Hepatocyte (in vitro differentiated cells): ENCODE data around the gene ABCA1. TPM values are rescaled to one million over a fixed set of nuclear protein-coding genes. Genes with fewer than 3 reads are reported as not detected.

ENCODE experiments used
- DNase-seq: peaks from one replicate; pipeline ENCODE4 v3.0.0-alpha.2; 2016; ENCODE audit warnings: low spot score
- H2AFZ ChIP-seq: fragments of 200-600 bp; sonication (generic); 2 replicates; pipeline ENCODE4 v1.6.0; 2016; ENCODE audit warnings: antibody characterized with exemption, mild to moderate bottlenecking
- H3K27ac ChIP-seq: fragments of 200-600 bp; sonication (generic); 2 replicates; pipeline ENCODE4 v1.5.1; 2016; ENCODE audit warnings: mild to moderate bottlenecking
- H3K27me3 ChIP-seq: fragments of 200-600 bp; sonication (generic); 2 replicates; pipeline ENCODE4 v1.6.1; 2016
- H3K36me3 ChIP-seq: fragments of 200-600 bp; sonication (generic); replicated peaks from 2 replicates; pipeline ENCODE4 v1.5.1; 2016; ENCODE audit warnings: low read depth; ENCODE audit not compliant: insufficient read depth
- H3K4me1 ChIP-seq: fragments of 200-600 bp; sonication (generic); 2 replicates; pipeline ENCODE4 v1.5.1; 2016; ENCODE audit warnings: mild to moderate bottlenecking, moderate library complexity; ENCODE audit not compliant: insufficient read depth
- H3K4me2 ChIP-seq: fragments of 200-600 bp; sonication (generic); 2 replicates; pipeline ENCODE4 v1.6.0; 2016
- H3K4me3 ChIP-seq: fragments of 200-600 bp; sonication (generic); 2 replicates; pipeline ENCODE4 v1.5.1; 2016; ENCODE audit warnings: mild to moderate bottlenecking
- H3K79me2 ChIP-seq: fragments of 200-600 bp; sonication (generic); 2 replicates; pipeline ENCODE4 v1.6.0; 2017; ENCODE audit warnings: mild to moderate bottlenecking
- H3K9me2 ChIP-seq: fragments of 200-600 bp; sonication (generic); replicated peaks from 2 replicates; pipeline ENCODE4 v1.6.0; 2017; ENCODE audit warnings: mild to moderate bottlenecking; ENCODE audit not compliant: insufficient read depth
- H3K9me3 ChIP-seq: fragments of 200-600 bp; sonication (generic); 2 replicates; pipeline ENCODE4 v1.5.1; 2016; ENCODE audit warnings: low read depth, mild to moderate bottlenecking
- H4K20me1 ChIP-seq: fragments of 200-600 bp; sonication (generic); 2 replicates; pipeline ENCODE4 v1.6.0; 2016; ENCODE audit warnings: mild to moderate bottlenecking; ENCODE audit not compliant: insufficient read depth, poor library complexity, severe bottlenecking
- EZH2 ChIP-seq: fragments of 200-600 bp; sonication (generic); IDR thresholded peaks from 2 replicates; pipeline ENCODE4 v1.6.1; 2016; ENCODE audit warnings: antibody characterized with exemption, mild to moderate bottlenecking, borderline replicate concordance
- EZH2phosphoT487 ChIP-seq: fragments of 200-600 bp; sonication (generic); IDR thresholded peaks from one replicate; pipeline ENCODE4 v1.6.1; 2018; ENCODE audit warnings: antibody characterized with exemption, mild to moderate bottlenecking, low read depth, moderate library complexity; ENCODE audit not compliant: unreplicated experiment, severe bottlenecking
- WGBS: methylation state at CpG from one replicate; pipeline ENCODE4 v1.1.6; 2016; ENCODE audit warnings: low lambda C conversion rate; ENCODE audit errors: missing lambda C conversion rate; 5-methylcytosine and 5-hydroxymethylcytosine counted together
- polyA plus RNA-seq: library from polyadenylated mRNA; unstranded; fragments of >200 nt; fragmentation: Nextera tagmentation; extraction: Ambion mirVana; gene quantifications from 2 replicates; pipeline ENCODE4 v1.2.1, GENCODE V29; 2016
- total RNA-seq: library from RNA; depleted of rRNA; stranded (reverse); fragments of >200 nt; gene quantifications from 2 replicates; pipeline ENCODE4 v1.2.3, GENCODE V29; 2014
- TF ChIP-seq, protein P1 (sequence below): fragments of 200-600 bp; sonication (generic); IDR thresholded peaks from 2 replicates; pipeline ENCODE4 v1.5.1; 2016; ENCODE audit warnings: antibody characterized with exemption, mild to moderate bottlenecking; ENCODE audit not compliant: poor library complexity

ABCA1 gene
- total and polyA plus RNA-seq, 2 experiments from 2014 or later = 14.5 to 87.4 TPM

DNA sequence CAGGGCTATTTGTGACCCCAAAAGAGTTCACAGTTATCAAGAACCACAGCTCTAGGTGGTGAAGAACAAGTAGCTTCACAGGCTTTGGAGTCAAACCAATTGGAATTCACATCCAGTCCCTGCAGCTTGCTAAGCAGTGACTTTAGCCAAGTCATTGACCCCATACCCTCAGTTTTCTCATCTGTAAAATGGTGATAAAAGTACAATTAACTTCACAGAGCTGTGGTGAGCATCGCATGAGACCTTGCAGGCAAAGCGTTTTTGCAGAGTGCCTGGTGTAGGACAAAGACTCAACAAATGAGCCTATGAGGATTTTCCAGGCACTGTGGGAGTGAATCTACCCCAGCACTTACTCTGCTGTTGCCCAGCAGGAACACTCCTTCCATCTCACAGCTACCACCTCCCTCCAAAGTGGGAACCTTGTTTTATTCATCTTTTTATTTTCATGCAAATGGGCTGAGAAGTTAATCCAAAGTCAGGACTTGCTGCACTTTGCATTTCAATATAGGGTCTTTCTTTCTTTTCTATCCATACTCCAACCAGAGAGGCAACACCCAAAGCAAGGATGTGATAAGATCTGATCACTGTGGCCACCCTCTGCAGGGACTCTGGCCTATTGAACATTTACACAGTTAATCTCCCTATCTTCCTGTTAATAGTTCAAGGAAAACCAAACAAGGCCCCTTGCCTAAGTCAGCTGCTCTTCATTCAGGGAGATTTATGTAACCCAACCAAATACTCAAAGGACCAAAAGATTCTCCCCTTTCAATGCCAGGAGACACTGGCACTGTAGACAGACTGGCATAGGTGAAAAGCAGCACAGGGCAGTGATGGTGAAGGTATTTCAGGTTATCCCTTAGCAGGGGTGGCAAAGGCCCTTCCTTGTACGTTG is 41.9 kb downstream of the ABCA1 start:
- peak overlapping the region; percentile 33 for H3K27ac ChIP-seq
- no peaks in the 10 kb centered on the region for H3K27me3 ChIP-seq
- no peaks in the 10 kb centered on the region for H3K36me3 ChIP-seq
- H4K20me1 ChIP-seq = peaks cover 5% of the 10 kb centered on the region
- DNase-seq = no peak
- no peak for TF ChIP-seq EZH2phosphoT487
- TF ChIP-seq, protein P1, sequence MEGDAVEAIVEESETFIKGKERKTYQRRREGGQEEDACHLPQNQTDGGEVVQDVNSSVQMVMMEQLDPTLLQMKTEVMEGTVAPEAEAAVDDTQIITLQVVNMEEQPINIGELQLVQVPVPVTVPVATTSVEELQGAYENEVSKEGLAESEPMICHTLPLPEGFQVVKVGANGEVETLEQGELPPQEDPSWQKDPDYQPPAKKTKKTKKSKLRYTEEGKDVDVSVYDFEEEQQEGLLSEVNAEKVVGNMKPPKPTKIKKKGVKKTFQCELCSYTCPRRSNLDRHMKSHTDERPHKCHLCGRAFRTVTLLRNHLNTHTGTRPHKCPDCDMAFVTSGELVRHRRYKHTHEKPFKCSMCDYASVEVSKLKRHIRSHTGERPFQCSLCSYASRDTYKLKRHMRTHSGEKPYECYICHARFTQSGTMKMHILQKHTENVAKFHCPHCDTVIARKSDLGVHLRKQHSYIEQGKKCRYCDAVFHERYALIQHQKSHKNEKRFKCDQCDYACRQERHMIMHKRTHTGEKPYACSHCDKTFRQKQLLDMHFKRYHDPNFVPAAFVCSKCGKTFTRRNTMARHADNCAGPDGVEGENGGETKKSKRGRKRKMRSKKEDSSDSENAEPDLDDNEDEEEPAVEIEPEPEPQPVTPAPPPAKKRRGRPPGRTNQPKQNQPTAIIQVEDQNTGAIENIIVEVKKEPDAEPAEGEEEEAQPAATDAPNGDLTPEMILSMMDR = no peak
- TF ChIP-seq EZH2 = no peak
- H3K4me1 ChIP-seq = peaks cover 33% of the 10 kb centered on the region
- no peaks in the 10 kb centered on the region for H3K9me3 ChIP-seq
- no peak overlapping the region for H3K4me3 ChIP-seq
- no peak overlapping the region for H2AFZ ChIP-seq
- H3K79me2 ChIP-seq = peaks cover 61% of the 10 kb centered on the region
- 41% methylated on average over 3 of the region's 3 CpGs for WGBS
- H3K9me2 ChIP-seq = no peaks in the 10 kb centered on the region
- peak overlapping the region; percentile 55 for H3K4me2 ChIP-seq

- TF ChIP-seq, protein P1 = no peak
- no peak for TF ChIP-seq EZH2phosphoT487
- no peak for TF ChIP-seq EZH2
- H3K36me3 ChIP-seq = no peaks in the 10 kb centered on the region
Observed at GRCh38 chr9:104883169-104883568, 44.8 kb downstream of the ABCA1 start.

GRCh38 chr9:104882566-104882965 is 45.4 kb downstream of the ABCA1 start:
- peaks cover 6% of the 10 kb centered on the region for H4K20me1 ChIP-seq
- no peaks in the 10 kb centered on the region for H3K9me3 ChIP-seq
- H3K4me2 ChIP-seq = no peak overlapping the region
- H3K36me3 ChIP-seq = no peaks in the 10 kb centered on the region
- H3K4me3 ChIP-seq = no peak overlapping the region
- H2AFZ ChIP-seq = no peak overlapping the region
- no peak for TF ChIP-seq EZH2
- TF ChIP-seq, protein P1 = no peak
- TF ChIP-seq EZH2phosphoT487 = no peak
- H3K9me2 ChIP-seq = no peaks in the 10 kb centered on the region
- peaks cover 25% of the 10 kb centered on the region for H3K4me1 ChIP-seq
- H3K27me3 ChIP-seq = no peaks in the 10 kb centered on the region
- no peak for DNase-seq
- peaks cover 53% of the 10 kb centered on the region for H3K79me2 ChIP-seq
- H3K27ac ChIP-seq = no peak overlapping the region

More at GRCh38 chr9:104883169-104883568, 44.8 kb downstream of the ABCA1 start:
- Histone ChIP-seq H3K9me2 (no peaks in the 10 kb centered on the region), H2AFZ (no peak overlapping the region), H4K20me1 (peaks cover 5% of the 10 kb centered on the region), H3K4me1 (peaks cover 25% of the 10 kb centered on the region), H3K4me3 (no peak overlapping the region), H3K27me3 (no peaks in the 10 kb centered on the region), H3K79me2 (peaks cover 53% of the 10 kb centered on the region), H3K4me2 (no peak overlapping the region), H3K9me3 (no peaks in the 10 kb centered on the region), H3K27ac (no peak overlapping the region)
- 89% methylated on average over 2 of the region's 2 CpGs for WGBS
- no peak for DNase-seq
